OCI-LY7 (cell line): Measurements from ENCODE around the gene ZBP1.
A peak's percentile ranks its signal among the peaks of the same experiment; 100 is the strongest.

ENCODE experiments used
- EZH2phosphoT487 ChIP-seq: fragments of 200-600 bp; sonication (generic); IDR thresholded peaks from 2 replicates; pipeline ENCODE4 v1.6.1; 2018; ENCODE audit warnings: low read depth, borderline replicate concordance, mild to moderate bottlenecking, mixed run types, antibody characterized with exemption, low read length, moderate library complexity, mixed read lengths
- TF ChIP-seq, protein P1 (sequence below): fragments of 200-600 bp; sonication (generic); conservative IDR thresholded peaks from 2 replicates; pipeline ENCODE4 v1.5.1; 2014; ENCODE audit warnings: mild to moderate bottlenecking, antibody characterized with exemption, low read length, moderate library complexity, mixed read lengths

DNA sequence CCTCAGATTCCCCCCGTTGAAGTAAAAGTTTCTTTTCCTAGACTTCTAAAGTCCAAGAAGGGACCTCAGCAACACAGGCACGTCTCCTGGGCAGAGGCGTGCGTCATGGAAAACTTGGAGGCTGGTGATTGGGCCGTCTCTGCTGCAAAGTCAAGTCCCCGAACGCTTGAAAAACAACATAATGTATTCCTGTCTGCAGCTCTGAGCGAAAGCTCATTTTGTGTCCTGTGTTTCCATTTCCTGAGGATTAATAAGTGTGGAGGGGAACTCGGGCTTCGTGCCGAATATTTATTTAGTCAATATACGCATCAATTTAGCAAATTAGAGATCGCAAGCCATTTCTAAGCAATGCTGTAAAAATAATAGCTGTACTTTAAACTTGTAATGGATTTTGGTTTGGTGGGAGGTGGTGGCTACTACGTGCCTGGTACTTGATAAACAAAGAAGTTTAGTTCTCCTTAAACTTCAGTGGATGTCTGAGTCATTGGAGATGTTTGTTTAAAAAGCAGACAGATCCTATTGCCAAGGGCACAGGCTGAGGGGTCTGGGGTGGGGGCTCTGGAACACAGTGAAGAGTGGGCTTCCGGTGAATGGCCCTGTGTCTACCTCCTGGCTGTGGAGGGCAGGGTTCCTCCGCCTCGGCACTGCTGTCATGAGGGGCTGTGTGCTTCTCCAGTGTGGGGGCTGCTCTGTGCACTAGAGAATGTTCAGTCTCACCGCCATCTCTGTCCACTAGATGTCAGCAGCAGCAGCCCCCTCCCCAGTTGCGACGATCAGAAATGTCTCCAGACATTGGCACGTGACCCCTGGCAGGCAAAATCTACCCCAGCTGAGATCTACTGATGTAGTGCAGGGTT, 37.6 kb downstream of the ZBP1 start:
- TF ChIP-seq, protein P1, sequence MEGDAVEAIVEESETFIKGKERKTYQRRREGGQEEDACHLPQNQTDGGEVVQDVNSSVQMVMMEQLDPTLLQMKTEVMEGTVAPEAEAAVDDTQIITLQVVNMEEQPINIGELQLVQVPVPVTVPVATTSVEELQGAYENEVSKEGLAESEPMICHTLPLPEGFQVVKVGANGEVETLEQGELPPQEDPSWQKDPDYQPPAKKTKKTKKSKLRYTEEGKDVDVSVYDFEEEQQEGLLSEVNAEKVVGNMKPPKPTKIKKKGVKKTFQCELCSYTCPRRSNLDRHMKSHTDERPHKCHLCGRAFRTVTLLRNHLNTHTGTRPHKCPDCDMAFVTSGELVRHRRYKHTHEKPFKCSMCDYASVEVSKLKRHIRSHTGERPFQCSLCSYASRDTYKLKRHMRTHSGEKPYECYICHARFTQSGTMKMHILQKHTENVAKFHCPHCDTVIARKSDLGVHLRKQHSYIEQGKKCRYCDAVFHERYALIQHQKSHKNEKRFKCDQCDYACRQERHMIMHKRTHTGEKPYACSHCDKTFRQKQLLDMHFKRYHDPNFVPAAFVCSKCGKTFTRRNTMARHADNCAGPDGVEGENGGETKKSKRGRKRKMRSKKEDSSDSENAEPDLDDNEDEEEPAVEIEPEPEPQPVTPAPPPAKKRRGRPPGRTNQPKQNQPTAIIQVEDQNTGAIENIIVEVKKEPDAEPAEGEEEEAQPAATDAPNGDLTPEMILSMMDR = peak; percentile 82
- TF ChIP-seq EZH2phosphoT487 = no peak
